ENCODE results near the gene ADSL. TPM values are rescaled to one million over a fixed set of nuclear protein-coding genes. Genes with fewer than 3 reads are reported as not detected.

Gene ADSL
- total and polyA plus RNA-seq, 2 of the 8 experiments (the other 6 are each of a cell fraction or from before 2014, with no cell fraction given): 197 to 218 TPM

- Histone ChIP-seq H4K5ac (ENCODE audit: insufficient read length, low read depth, low read length) (no peak overlapping the region), H3K23me2 (ENCODE audit: low read depth, low read length) (peaks cover 2% of the 10 kb centered on the region; the same call in 1 of the 2 replicates), H4K91ac (replicated peaks; ENCODE audit: insufficient read length, low read length) (no peak overlapping the region), H3K27ac (ENCODE audit: low read depth, low read length) (no peak overlapping the region), H2BK20ac (ENCODE audit: low read length) (no peak overlapping the region), H4K8ac (ENCODE audit: extremely low read depth, insufficient read depth, low read length) (no peak overlapping the region), H3K4me3 (ENCODE audit: extremely low read depth in 1 of 4, insufficient read depth in 2 of 4, low read depth in 3 of 4, low read length in 4 of 4) (no peak overlapping the region), H3K9me3 (ENCODE audit: insufficient read depth in 2 of 2, low read depth in 1 of 2, low read length in 1 of 2) (no peaks in the 10 kb centered on the region; a peak in 1 of 4 replicates), H3K23ac (ENCODE audit: insufficient read length) (no peak overlapping the region), H3K27me3 (replicated peaks in 1 of 4; ENCODE audit: control insufficient read depth in 3 of 4, extremely low read depth in 1 of 4, insufficient read depth in 3 of 4, low read length in 3 of 4) (no peaks in the 10 kb centered on the region), H2BK15ac (ENCODE audit: low read length) (no peak overlapping the region), H3K79me1 (ENCODE audit: low read depth, low read length) (0 out of 2 replicates have a peak, but pooled peaks cover 2% of the 10 kb centered on the region), H2AK5ac (ENCODE audit: low read depth, low read length) (no peak overlapping the region), H3K18ac (ENCODE audit: extremely low read depth, low read length) (no peak overlapping the region), H2BK5ac (ENCODE audit: low read depth, low read length) (no peak overlapping the region), H3K14ac (ENCODE audit: insufficient read length) (no peak overlapping the region), H3K4ac (replicated peaks; ENCODE audit: insufficient read length, low read depth, low read length) (no peak overlapping the region), H3K4me1 (replicated peaks in 1 of 4; ENCODE audit: control insufficient read depth in 3 of 4, insufficient read depth in 4 of 4, low read length in 3 of 4) (peaks cover 0 to 1% (median 0%) of the 10 kb centered on the region in 4 experiments; a peak in 1 of 7 replicates), H3K56ac (replicated peaks; ENCODE audit: insufficient read length, low read depth, low read length) (no peak overlapping the region), H3K9ac (replicated peaks in 1 of 4; ENCODE audit: extremely low read depth in 1 of 4, low read depth in 3 of 4, low read length in 3 of 4) (no peak overlapping the region), H3K36me3 (ENCODE audit: control insufficient read depth in 2 of 4, insufficient read depth in 4 of 4, low read length in 3 of 4) (peaks cover 53 to 81% (median 67%) of the 10 kb centered on the region in 4 experiments), H2BK120ac (replicated peaks; ENCODE audit: low read depth, low read length) (no peak overlapping the region), H2AFZ (ENCODE audit: low read length) (no peak overlapping the region), H3K79me2 (ENCODE audit: control insufficient read depth in 1 of 2, insufficient read depth in 2 of 2, low read length in 2 of 2) (no peaks in the 10 kb centered on the region), H3K4me2 (ENCODE audit: insufficient read depth in 1 of 2, low read depth in 2 of 2, low read length in 2 of 2) (no peak overlapping the region), H4K20me1 (replicated peaks in 1 of 2; ENCODE audit: control insufficient read depth in 1 of 2, insufficient read depth in 2 of 2, low read length in 2 of 2) (peaks cover 3% of the 10 kb centered on the region in 2 experiments), H2BK12ac (ENCODE audit: low read depth, low read length) (no peak overlapping the region)
- ChIA-PET CTCF (ENCODE audit: partially characterized antibody) (interaction anchor here (4.4 kb wide), 1 partner anchor 18 kb away, joined by 18 read pairs; no protein-coding TSS in a partner anchor), POLR2A (ENCODE audit: partially characterized antibody) (interaction anchor here (0.8 to 1.6 kb wide), 5 partner anchors 9 to 59 kb away, joined by 3 to 4 read pairs (median 3); no protein-coding TSS in a partner anchor)
- TF ChIP-seq CTBP2 (IDR thresholded peaks at IDR 0.05; ENCODE audit: borderline replicate concordance, insufficient read depth, insufficient read length, low read length): no peak
- TF ChIP-seq RFX5 (IDR thresholded peaks at IDR 0.05; ENCODE audit: borderline replicate concordance, low read depth, low read length): no peak
- TF ChIP-seq RBBP5 (IDR thresholded peaks at IDR 0.05; ENCODE audit: borderline replicate concordance, low read depth, low read length): no peak
- TF ChIP-seq KDM4A (IDR thresholded peaks at IDR 0.05; ENCODE audit: low read depth, low read length, severe bottlenecking): no peak
- no peak for TF ChIP-seq SIRT6 (IDR thresholded peaks at IDR 0.05; ENCODE audit: low read length)
- TF ChIP-seq BACH1 (IDR thresholded peaks at IDR 0.05; ENCODE audit: low read length): no peak
- no peak for TF ChIP-seq NANOG (IDR thresholded peaks at IDR 0.05; ENCODE audit: insufficient read depth, low read depth, low read length, poor library complexity, severe bottlenecking)
- WGBS, 2 experiments (ENCODE audit: extremely low coverage in 1 of 2, insufficient coverage in 1 of 2, insufficient read length in 1 of 2, insufficient replicate concordance in 2 of 2, low coverage in 1 of 2, low lambda C conversion rate in 2 of 2, missing lambda C conversion rate in 1 of 2): 95% methylated on average over 2 of the region's 2 CpGs; no CpG with 5 or more reads in 1 of the 2 experiments
- DNase-seq (ENCODE audit: low read depth in 1 of 2, low spot score in 2 of 2) (no peak), FAIRE-seq (no peak)
These were observed 19.8 kb downstream of the ADSL start for GRCh38 chr22:40366068-40366467.

Data from H1 (cell line).